ENCODE results near the gene ABT1.

DNA sequence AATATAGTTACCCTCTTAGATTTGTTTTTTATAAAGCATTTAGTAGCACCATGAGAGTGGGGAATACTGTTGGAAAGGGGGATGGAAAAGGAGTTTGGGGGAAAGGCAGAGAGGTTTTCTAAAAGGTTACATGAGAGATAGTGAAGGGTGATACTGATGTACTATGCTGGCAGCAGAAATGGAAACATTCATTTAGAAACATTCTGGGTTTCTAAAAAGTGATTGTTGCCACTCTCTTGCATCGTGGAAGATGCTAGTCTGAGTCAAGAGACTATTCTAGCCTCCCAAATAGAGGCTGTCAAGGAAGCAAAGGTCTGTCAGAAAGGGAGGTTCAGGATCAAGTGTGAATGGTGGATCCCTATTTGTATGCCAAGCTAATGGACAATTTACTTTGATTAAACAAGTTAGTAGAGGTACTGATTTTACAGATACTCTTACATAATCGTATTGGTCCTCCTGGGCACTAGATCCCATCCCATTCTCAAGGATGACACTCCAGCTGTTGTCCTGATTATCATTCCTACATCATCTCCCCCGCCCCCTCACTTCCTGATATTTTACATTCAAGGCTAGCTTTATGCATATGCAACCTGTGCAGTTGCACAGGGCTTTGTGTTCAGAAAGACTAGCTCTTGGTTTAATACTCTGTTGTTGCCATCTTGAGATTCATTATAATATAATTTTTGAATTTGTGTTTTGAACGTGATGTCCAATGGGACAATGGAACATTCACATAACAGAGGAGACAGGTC, 15.4 kb upstream of the ABT1 start:
- TF ChIP-seq ZNF384 (IDR thresholded peaks at IDR 0.05) (no peak), ELF4 (IDR thresholded peaks at IDR 0.05) (no peak), FOXM1 (IDR thresholded peaks at IDR 0.05; ENCODE audit: borderline replicate concordance) (no peak), FOXK2 (IDR thresholded peaks at IDR 0.05) (no peak), L3MBTL2 (conservative IDR thresholded peaks at IDR 0.05) (no peak), SP1 (IDR thresholded peaks at IDR 0.05) (no peak), HDGF (IDR thresholded peaks at IDR 0.05; ENCODE audit: borderline replicate concordance) (no peak), TARDBP (IDR thresholded peaks at IDR 0.05) (no peak), FOXA1 (IDR thresholded peaks at IDR 0.05) (no peak), CTBP1 (IDR thresholded peaks at IDR 0.05; ENCODE audit: borderline replicate concordance) (no peak)

Measured in HEK293T (cell line).